Daoy (cell line): ENCODE results near the gene AGTPBP1. TPM values are rescaled to one million over a fixed set of nuclear protein-coding genes. Genes with fewer than 3 reads are reported as not detected.
A peak's percentile ranks its signal among the peaks of the same experiment; 100 is the strongest.

Experiments used
- DNase-seq: peaks from one replicate; pipeline ENCODE4 v3.0.0-alpha.2; 2015; ENCODE audit warnings: low read depth
- total RNA-seq: library from RNA; depleted of rRNA; stranded (reverse); fragments of >200 nt; shearing (Covaris generic); gene quantifications from 2 replicates; pipeline ENCODE4 v1.2.3, GENCODE V29; 2014

AGTPBP1 gene
- total RNA-seq, 1 experiment from 2014 or later, result 17.3 TPM

GRCh38 chr9:85536076-85536475, 205.7 kb downstream of the AGTPBP1 start:
- peak; percentile 61 for DNase-seq

- no peak for DNase-seq
These were observed 207.4 kb downstream of the AGTPBP1 start for GRCh38 chr9:85534340-85534739.

GRCh38 chr9:85533538-85533937, 208.2 kb downstream of the AGTPBP1 start:
- DNase-seq, result no peak

- DNase-seq, result no peak
These were observed 211.0 kb downstream of the AGTPBP1 start for GRCh38 chr9:85530721-85531120.

- no peak for DNase-seq
These were observed 213.1 kb downstream of the AGTPBP1 start for GRCh38 chr9:85528607-85529006.

GRCh38 chr9:85528142-85528541, 213.6 kb downstream of the AGTPBP1 start:
- DNase-seq, result no peak

- DNase-seq, result no peak
These were observed 214.3 kb downstream of the AGTPBP1 start for GRCh38 chr9:85527331-85528020.

GRCh38 chr9:85524531-85524930, 217.2 kb downstream of the AGTPBP1 start:
- no peak for DNase-seq

GRCh38 chr9:85523202-85523601, 218.6 kb downstream of the AGTPBP1 start:
- DNase-seq, result no peak

GRCh38 chr9:85522459-85523092, 219.2 kb downstream of the AGTPBP1 start:
- DNase-seq, result no peak

GRCh38 chr9:85521371-85522197, 220.2 kb downstream of the AGTPBP1 start:
- no peak for DNase-seq

- peak; percentile 29 for DNase-seq
These were observed 224.6 kb downstream of the AGTPBP1 start for GRCh38 chr9:85516976-85517637.

GRCh38 chr9:85516455-85516854, 225.3 kb downstream of the AGTPBP1 start:
- DNase-seq, result no peak

GRCh38 chr9:85515021-85515420, 226.7 kb downstream of the AGTPBP1 start:
- no peak for DNase-seq

GRCh38 chr9:85514256-85514655, 227.5 kb downstream of the AGTPBP1 start:
- DNase-seq, result no peak

- no peak for DNase-seq
These were observed 230.0 kb downstream of the AGTPBP1 start for GRCh38 chr9:85511746-85512145.

GRCh38 chr9:85510830-85511504, 230.8 kb downstream of the AGTPBP1 start:
- DNase-seq, result no peak

- no peak for DNase-seq
These were observed 233.1 kb downstream of the AGTPBP1 start for GRCh38 chr9:85508616-85509015.

- no peak for DNase-seq
These were observed 236.1 kb downstream of the AGTPBP1 start for GRCh38 chr9:85505612-85506011.

GRCh38 chr9:85502815-85503655, 238.7 kb downstream of the AGTPBP1 start:
- no peak for DNase-seq

GRCh38 chr9:85501882-85502281, 239.9 kb downstream of the AGTPBP1 start:
- no peak for DNase-seq
